ENCODE data around the gene TMEM98.

- no peak for TF ChIP-seq POLR2AphosphoS5 (IDR thresholded peaks at IDR 0.05; ENCODE audit: low read depth, low read length)
- TF ChIP-seq TAF1 (IDR thresholded peaks at IDR 0.05; ENCODE audit: borderline replicate concordance, insufficient read depth, low read length), result no peak
Measured at GRCh38 chr17:32921017-32921416, 6.9 kb upstream of the TMEM98 start.

Measured in PFSK-1 (cell line).